Frontal cortex (tissue), 1 donor: Measurements from ENCODE around the gene MORC4. TPM values are rescaled to one million over a fixed set of nuclear protein-coding genes. Genes with fewer than 3 reads are reported as not detected.

Source experiments
- total RNA-seq: library from RNA; depleted of rRNA; stranded (reverse); fragments of >200 nt; gene quantifications from one replicate; pipeline ENCODE4 v1.2.3, GENCODE V29; 2014

Gene MORC4
- total RNA-seq, 1 donor from 2014 or later, result 4.1 TPM

Other genes with a start within 250 kb of the MORC4 start
- 0.41 TPM for gene TBC1D8B, start 197.5 kb downstream of the MORC4 start, total RNA-seq
- not detected for gene RIPPLY1, start 96.9 kb downstream of the MORC4 start, total RNA-seq
- not detected for gene CLDN2, start 79.8 kb downstream of the MORC4 start, total RNA-seq
- 20.4 TPM for gene RBM41, start 118.6 kb upstream of the MORC4 start, total RNA-seq
- 1.6 TPM for gene NUP62CL, start 206.2 kb upstream of the MORC4 start, total RNA-seq
- gene DNAAF6, start 206.4 kb upstream of the MORC4 start, total RNA-seq, result not detected